A673 (cell line): ENCODE measurements around the gene TNS3. TPM values are rescaled to one million over a fixed set of nuclear protein-coding genes. Genes with fewer than 3 reads are reported as not detected.

Experiments used
- BruUV-seq: library from RNA; stranded (reverse); fragments of 400-500 nt; replicated peaks from 2 replicates; lab custom pipeline; 2021; lab: Mats Ljungman, UMichigan
- CTCF ChIA-PET: fragments of 300-600 bp; sonication (Branson Sonifier 250); formaldehyde crosslinking; loops from one replicate; lab custom pipeline; 2022; ENCODE audit warnings: antibody characterized with exemption; lab: Charles Lee
- POLR2A ChIA-PET: fragments of 300-600 bp; sonication (Branson Sonifier 250); formaldehyde crosslinking; loops from one replicate; lab custom pipeline; 2022; ENCODE audit warnings: antibody characterized with exemption; ENCODE audit not compliant: low non-redundant PET; lab: Charles Lee
- DNase-seq: peaks from one replicate; pipeline ENCODE4 v3.0.0-alpha.2; 2015; ENCODE audit warnings: low spot score
- H3K27ac ChIP-seq: fragments of 200-600 bp; sonication (generic); 2 replicates; pipeline ENCODE4 v1.5.1; 2016; ENCODE audit warnings: mixed run types, low read depth, mild to moderate bottlenecking, mixed read lengths, antibody characterized with exemption, low read length; ENCODE audit not compliant: poor library complexity, severe bottlenecking
- H3K27me3 ChIP-seq: fragments of 200-600 bp; sonication (generic); replicated peaks from 2 replicates; pipeline ENCODE4 v1.6.1; 2017; ENCODE audit warnings: mixed run types, low read depth, mild to moderate bottlenecking, mixed read lengths, antibody characterized with exemption, low read length; ENCODE audit not compliant: insufficient read depth, poor library complexity
- H3K36me3 ChIP-seq: fragments of 200-600 bp; sonication (generic); 2 replicates; pipeline ENCODE4 v1.6.1; 2016; ENCODE audit warnings: mixed run types, mild to moderate bottlenecking, mixed read lengths, antibody characterized with exemption, low read length; ENCODE audit not compliant: insufficient read depth, poor library complexity, severe bottlenecking
- H3K4me1 ChIP-seq: fragments of 200-600 bp; sonication (generic); 2 replicates; pipeline ENCODE4 v1.6.1; 2017; ENCODE audit warnings: mixed run types, mild to moderate bottlenecking, mixed read lengths, antibody characterized with exemption, low read length; ENCODE audit not compliant: insufficient read depth, poor library complexity, severe bottlenecking
- H3K4me3 ChIP-seq: fragments of 200-600 bp; sonication (generic); 2 replicates; pipeline ENCODE4 v1.5.1; 2016; ENCODE audit warnings: low read depth, mixed run types, mild to moderate bottlenecking, mixed read lengths, low read length; ENCODE audit not compliant: poor library complexity, severe bottlenecking
- H3K9me3 ChIP-seq: fragments of 200-600 bp; sonication (generic); 2 replicates; pipeline ENCODE4 v1.6.1; 2016; ENCODE audit warnings: mixed run types, low read depth, mild to moderate bottlenecking, mixed read lengths, antibody characterized with exemption, low read length; ENCODE audit not compliant: poor library complexity, severe bottlenecking
- CTCF ChIP-seq: fragments of 300-800, 200-600 bp; sonication (generic); conservative IDR thresholded peaks from 2 replicates; pipeline ENCODE4 v1.5.1; 2017; ENCODE audit warnings: low read depth, mild to moderate bottlenecking, antibody characterized with exemption, low read length, moderate library complexity, mixed read lengths
- EZH2 ChIP-seq: fragments of 200-600 bp; sonication (generic); IDR thresholded peaks from 2 replicates; pipeline ENCODE4 v1.6.1; 2017; ENCODE audit warnings: borderline replicate concordance, low read depth, mild to moderate bottlenecking, mixed read lengths, antibody characterized with exemption, low read length; ENCODE audit not compliant: poor library complexity, severe bottlenecking
- intact Hi-C: fragments of 100-400 bp; cut with micrococcal nuclease; formaldehyde crosslinking; loops from one replicate; pipeline ENCODE4 v1.10.0; 2022; ENCODE audit not compliant: unreplicated experiment
- total RNA-seq: library from RNA; stranded (reverse); gene quantifications from 2 replicates; pipeline ENCODE4 v1.2.3, GENCODE V29; 2021

Gene TNS3
- total RNA-seq, 1 experiment from 2014 or later, result not detected

- POLR2A ChIA-PET, result no interaction called here
- no peak for DNase-seq
- no peaks in the 10 kb centered on the region for H3K4me1 ChIP-seq
- H3K27ac ChIP-seq, result no peak overlapping the region
- CTCF ChIA-PET, result no interaction called here
- no TSS peak for BruUV-seq
- H3K9me3 ChIP-seq, result no peaks in the 10 kb centered on the region
- no peaks in the 10 kb centered on the region for H3K36me3 ChIP-seq
- intact Hi-C loops, result no loop called here
- no peak overlapping the region for H3K4me3 ChIP-seq
- H3K27me3 ChIP-seq, result no peaks in the 10 kb centered on the region
- no peak for TF ChIP-seq EZH2
- no peak for TF ChIP-seq CTCF
Observed at GRCh38 chr7:47570649-47571050, 11.3 kb downstream of the TNS3 start.

- ChIA-PET POLR2A (no interaction called here), CTCF (no interaction called here)
- H3K27me3 ChIP-seq, result no peaks in the 10 kb centered on the region
- H3K9me3 ChIP-seq, result no peaks in the 10 kb centered on the region
- DNase-seq, result no peak
- H3K4me1 ChIP-seq, result no peaks in the 10 kb centered on the region
- TF ChIP-seq EZH2, result no peak
- no peak for TF ChIP-seq CTCF
- no peak overlapping the region for H3K4me3 ChIP-seq
- no peak overlapping the region for H3K27ac ChIP-seq
- intact Hi-C loops, result no loop called here
- no TSS peak for BruUV-seq
- H3K36me3 ChIP-seq, result no peaks in the 10 kb centered on the region
Observed at GRCh38 chr7:47568547-47568946, 13.4 kb downstream of the TNS3 start.

- Histone ChIP-seq H3K36me3 (no peaks in the 10 kb centered on the region), H3K27ac (no peak overlapping the region), H3K9me3 (no peaks in the 10 kb centered on the region), H3K4me3 (no peak overlapping the region), H3K27me3 (no peaks in the 10 kb centered on the region), H3K4me1 (no peaks in the 10 kb centered on the region)
- DNase-seq, result no peak
- ChIA-PET CTCF (no interaction called here), POLR2A (no interaction called here)
- intact Hi-C loops, result no loop called here
- TF ChIP-seq CTCF, result no peak
- no peak for TF ChIP-seq EZH2
- BruUV-seq, result no TSS peak
Observed at GRCh38 chr7:47568056-47568455, 13.9 kb downstream of the TNS3 start.
